Caco-2 (cell line): Measurements from ENCODE around the gene HDAC4. TPM values are rescaled to one million over a fixed set of nuclear protein-coding genes. Genes with fewer than 3 reads are reported as not detected.

Experiments used
- BruUV-seq: library from RNA; stranded (reverse); fragments of 400-500 nt; replicated peaks from 2 replicates; lab custom pipeline; 2021; lab: Mats Ljungman, UMichigan
- CTCF ChIA-PET: fragments of 300-600 bp; sonication (Branson Sonifier 250); formaldehyde crosslinking; loops from one replicate; lab custom pipeline; 2022; ENCODE audit warnings: antibody characterized with exemption; lab: Charles Lee
- POLR2A ChIA-PET: fragments of 300-600 bp; sonication (Branson Sonifier 250); formaldehyde crosslinking; loops from one replicate; lab custom pipeline; 2022; ENCODE audit warnings: antibody characterized with exemption; lab: Charles Lee
- DNase-seq, 2 experiments: peaks; one replicate each; pipeline versions ENCODE4 v3.0.0 to v3.0.0-alpha.2; 2020 to 2022
- H3K27me3 ChIP-seq: replicated peaks from 2 replicates; pipeline ENCODE4 v1.6.0; 2011; ENCODE audit warnings: low read length; ENCODE audit not compliant: control insufficient read depth, insufficient read depth
- H3K36me3 ChIP-seq: 2 replicates; pipeline ENCODE4 v1.5.1; 2011; ENCODE audit warnings: low read length; ENCODE audit not compliant: control insufficient read depth, insufficient read depth
- H3K4me1 ChIP-seq: fragments of 250-450 bp; sonication (Bioruptor Pico); 2 replicates; pipeline ENCODE4 v1.5.1; 2020; ENCODE audit warnings: mild to moderate bottlenecking
- H3K4me3 ChIP-seq: 2 replicates; pipeline ENCODE4 v1.5.1; 2011; ENCODE audit warnings: low read depth, mild to moderate bottlenecking, control low read depth, low read length
- H3K9me3 ChIP-seq: fragments of 250-450 bp; sonication (Bioruptor Pico); 2 replicates; pipeline ENCODE4 v1.5.1; 2020; ENCODE audit warnings: mild to moderate bottlenecking, moderate library complexity
- H3K27ac Mint-ChIP-seq: one replicate; pipeline ENCODE4 v1.8.0; 2022; ENCODE audit warnings: mixed read lengths; ENCODE audit not compliant: unreplicated experiment
- H3K27me3 Mint-ChIP-seq: one replicate; pipeline ENCODE4 v1.8.0; 2022; ENCODE audit warnings: mixed read lengths; ENCODE audit not compliant: insufficient read depth, unreplicated experiment
- H3K36me3 Mint-ChIP-seq: one replicate; pipeline ENCODE4 v1.8.0; 2022; ENCODE audit warnings: mild to moderate bottlenecking, mixed read lengths; ENCODE audit not compliant: insufficient read depth, unreplicated experiment
- H3K4me1 Mint-ChIP-seq: one replicate; pipeline ENCODE4 v1.8.0; 2022; ENCODE audit warnings: low read depth, mixed read lengths; ENCODE audit not compliant: unreplicated experiment
- H3K4me3 Mint-ChIP-seq: one replicate; pipeline ENCODE4 v1.8.0; 2022; ENCODE audit warnings: mild to moderate bottlenecking, moderate library complexity, mixed read lengths; ENCODE audit not compliant: unreplicated experiment
- H3K9me3 Mint-ChIP-seq: one replicate; pipeline ENCODE4 v1.8.0; 2022; ENCODE audit warnings: mixed read lengths; ENCODE audit not compliant: unreplicated experiment
- CTCF ChIP-seq, 2 experiments: fragments of 200-600 bp in 1 of 2; IDR thresholded peaks; 1 replicate in 1 of 2; 2 replicates in 1 of 2; pipeline versions ENCODE4 v1.5.1 to v1.8.0; 2011 to 2022; ENCODE audit warnings: antibody characterized with exemption in 1 of 2, control low read depth in 1 of 2, inconsistent platforms in 1 of 2, low read depth in 1 of 2, low read length in 1 of 2, mild to moderate bottlenecking in 1 of 2, moderate library complexity in 1 of 2; ENCODE audit not compliant: insufficient read depth in 1 of 2, severe bottlenecking in 1 of 2, unreplicated experiment in 1 of 2
- intact Hi-C: fragments of 100-400 bp; cut with micrococcal nuclease; formaldehyde crosslinking; loops from one replicate; pipeline ENCODE4 v1.10.0; 2022; ENCODE audit not compliant: unreplicated experiment
- total RNA-seq: library from RNA; stranded (reverse); gene quantifications from 2 replicates; pipeline ENCODE4 v1.2.3, GENCODE V29; 2022

The HDAC4 gene
- total RNA-seq, 1 experiment from 2014 or later = 15.5 TPM

GRCh38 chr2:239203443-239204135, 197.2 kb downstream of the HDAC4 start:
- H3K9me3 ChIP-seq = no peaks in the 10 kb centered on the region
- no peaks in the 10 kb centered on the region for H3K9me3 Mint-ChIP-seq
- no peak overlapping the region for H3K4me3 ChIP-seq
- no peak overlapping the region for H3K4me3 Mint-ChIP-seq
- no peaks in the 10 kb centered on the region for H3K27me3 Mint-ChIP-seq
- DNase-seq = no peak
- H3K4me1 ChIP-seq = no peaks in the 10 kb centered on the region
- H3K36me3 Mint-ChIP-seq = no peaks in the 10 kb centered on the region
- no peaks in the 10 kb centered on the region for H3K4me1 Mint-ChIP-seq
- ChIA-PET CTCF (no interaction called here), POLR2A (no interaction called here)
- TF ChIP-seq CTCF (IDR thresholded peaks at IDR 0.05; ENCODE audit: insufficient read depth in 1 of 2, low read depth in 1 of 2, low read length in 1 of 2, severe bottlenecking in 1 of 2, unreplicated experiment in 1 of 2) = no peak
- no TSS peak for BruUV-seq
- no peaks in the 10 kb centered on the region for H3K27me3 ChIP-seq
- no peak overlapping the region for H3K27ac Mint-ChIP-seq
- intact Hi-C loops = no loop called here
- H3K36me3 ChIP-seq = no peaks in the 10 kb centered on the region

- intact Hi-C loops = no loop called here
- TF ChIP-seq CTCF (IDR thresholded peaks at IDR 0.05; ENCODE audit: insufficient read depth in 1 of 2, low read depth in 1 of 2, low read length in 1 of 2, severe bottlenecking in 1 of 2, unreplicated experiment in 1 of 2) = no peak
Measured at GRCh38 chr2:239202836-239203235, 198.0 kb downstream of the HDAC4 start.

GRCh38 chr2:239202343-239202742, 198.5 kb downstream of the HDAC4 start:
- Mint-ChIP-seq H3K36me3 (no peaks in the 10 kb centered on the region), H3K27me3 (no peaks in the 10 kb centered on the region), H3K4me1 (no peaks in the 10 kb centered on the region), H3K4me3 (no peak overlapping the region), H3K9me3 (no peaks in the 10 kb centered on the region), H3K27ac (no peak overlapping the region)
- Histone ChIP-seq H3K36me3 (no peaks in the 10 kb centered on the region), H3K9me3 (no peaks in the 10 kb centered on the region), H3K4me1 (no peaks in the 10 kb centered on the region), H3K4me3 (no peak overlapping the region), H3K27me3 (no peaks in the 10 kb centered on the region)
- no peak for DNase-seq
- intact Hi-C loops = no loop called here
- POLR2A ChIA-PET = no interaction called here
- CTCF ChIA-PET = no interaction called here
- no TSS peak for BruUV-seq
- TF ChIP-seq CTCF (IDR thresholded peaks at IDR 0.05; ENCODE audit: insufficient read depth in 1 of 2, low read depth in 1 of 2, low read length in 1 of 2, severe bottlenecking in 1 of 2, unreplicated experiment in 1 of 2) = no peak

More at GRCh38 chr2:239202836-239203235, 198.0 kb downstream of the HDAC4 start:
- H3K9me3 Mint-ChIP-seq = no peaks in the 10 kb centered on the region
- H3K4me1 Mint-ChIP-seq = no peaks in the 10 kb centered on the region
- H3K4me3 Mint-ChIP-seq = no peak overlapping the region
- H3K36me3 Mint-ChIP-seq = no peaks in the 10 kb centered on the region
- Histone ChIP-seq H3K4me1 (no peaks in the 10 kb centered on the region), H3K27me3 (no peaks in the 10 kb centered on the region), H3K9me3 (no peaks in the 10 kb centered on the region), H3K4me3 (no peak overlapping the region), H3K36me3 (no peaks in the 10 kb centered on the region)
- no TSS peak for BruUV-seq
- no peaks in the 10 kb centered on the region for H3K27me3 Mint-ChIP-seq
- DNase-seq = no peak
- no peak overlapping the region for H3K27ac Mint-ChIP-seq
- CTCF ChIA-PET = no interaction called here
- POLR2A ChIA-PET = no interaction called here
